Urothelium cell line (cell line): ENCODE data around the gene BABAM1.
A peak's percentile ranks its signal among the peaks of the same experiment; 100 is the strongest.

Source experiments
- DNase-seq: peaks from one replicate; pipeline ENCODE4 v3.0.0; 2011; ENCODE audit warnings: low spot score, mixed read lengths
- FAIRE-seq: peaks from 2 replicates; lab custom pipeline; 2011; peaks lifted over from hg19 to GRCh38; lab: Jason Lieb, UNC

The BABAM1 gene

GRCh38 chr19:17243211-17243829 is 23.9 kb upstream of the BABAM1 start:
- FAIRE-seq (no peak), DNase-seq (no peak)

- no peak for DNase-seq
These were observed 23.2 kb upstream of the BABAM1 start for GRCh38 chr19:17243830-17244617.

DNA sequence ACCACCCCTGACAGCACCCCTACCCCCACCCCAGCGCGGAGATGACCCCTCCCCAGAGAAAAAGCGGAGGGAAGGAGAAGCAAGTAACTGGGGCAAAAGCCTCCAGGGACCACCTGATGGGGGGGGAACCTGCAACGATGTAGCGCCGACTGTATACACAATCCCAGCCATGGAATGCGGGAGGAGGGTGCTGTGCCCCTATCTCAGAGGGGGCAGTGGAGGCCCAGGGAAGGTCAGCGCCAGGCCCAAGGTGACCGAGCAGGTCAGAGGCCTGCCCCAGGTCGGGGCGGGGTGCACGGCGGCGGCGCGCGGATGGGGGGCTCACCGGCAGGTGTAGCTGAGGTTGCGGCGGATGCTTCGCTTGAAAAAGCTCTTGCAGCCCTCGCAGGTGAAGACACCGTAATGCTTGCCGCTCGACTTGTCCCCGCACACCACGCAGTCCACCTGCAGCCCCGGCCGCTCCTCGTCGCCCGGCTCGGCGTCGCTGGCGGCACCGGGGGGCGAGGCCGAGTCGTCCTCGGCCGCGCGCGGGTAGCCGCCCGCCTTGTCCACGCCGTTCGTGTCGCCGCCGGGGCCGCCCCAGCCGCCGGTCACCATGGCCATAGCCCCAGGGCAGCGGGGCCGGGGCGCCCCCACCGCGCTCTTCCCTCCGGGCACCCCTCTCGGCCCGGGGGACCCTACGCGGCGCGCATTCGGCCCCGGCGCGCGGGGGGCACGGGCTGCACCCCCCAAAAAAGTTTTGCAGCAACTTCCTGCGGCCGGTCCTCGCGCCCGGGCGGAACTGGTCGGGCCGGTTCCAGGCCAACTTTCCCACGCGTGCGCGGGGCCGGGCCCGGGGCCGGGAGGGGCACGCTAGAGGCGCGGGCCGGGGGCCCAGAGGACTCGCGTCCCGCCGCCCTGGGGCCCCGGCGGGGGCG is 22.4 kb upstream of the BABAM1 start:
- no peak for FAIRE-seq
- DNase-seq = no peak

More at GRCh38 chr19:17243830-17244617, 23.2 kb upstream of the BABAM1 start:
- no peak for FAIRE-seq

DNA sequence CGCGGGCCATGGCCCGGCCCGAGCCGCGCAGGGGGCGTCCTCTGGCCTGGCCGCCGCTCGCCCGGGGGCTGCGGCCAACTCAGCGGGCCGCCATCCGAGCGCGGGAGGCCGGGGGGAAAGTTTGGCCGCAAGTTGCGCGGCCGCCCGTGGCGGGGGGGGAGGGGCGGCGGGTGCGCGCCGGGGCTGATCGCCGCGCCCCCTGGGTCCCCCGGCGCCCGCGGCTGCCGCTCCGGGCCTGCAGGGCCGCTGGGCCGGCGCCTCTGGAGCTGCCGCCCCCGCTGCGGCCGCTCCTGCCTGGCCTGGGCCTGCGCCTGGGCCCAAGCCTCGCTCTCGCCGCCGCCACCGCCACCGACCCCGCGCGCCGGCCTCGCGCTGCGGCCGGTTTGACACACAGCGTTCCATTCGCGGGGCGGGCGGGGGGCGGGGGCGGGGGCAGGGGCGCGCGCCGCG is 21.7 kb upstream of the BABAM1 start, which contains the start of gene NR2F6:
TSS of gene NR2F6 (minus strand) at position 385 of the 450 bp plus-strand sequence. CDS start 699 bp downstream, outside the sequence.
- FAIRE-seq (no peak), DNase-seq (no peak)

DNA sequence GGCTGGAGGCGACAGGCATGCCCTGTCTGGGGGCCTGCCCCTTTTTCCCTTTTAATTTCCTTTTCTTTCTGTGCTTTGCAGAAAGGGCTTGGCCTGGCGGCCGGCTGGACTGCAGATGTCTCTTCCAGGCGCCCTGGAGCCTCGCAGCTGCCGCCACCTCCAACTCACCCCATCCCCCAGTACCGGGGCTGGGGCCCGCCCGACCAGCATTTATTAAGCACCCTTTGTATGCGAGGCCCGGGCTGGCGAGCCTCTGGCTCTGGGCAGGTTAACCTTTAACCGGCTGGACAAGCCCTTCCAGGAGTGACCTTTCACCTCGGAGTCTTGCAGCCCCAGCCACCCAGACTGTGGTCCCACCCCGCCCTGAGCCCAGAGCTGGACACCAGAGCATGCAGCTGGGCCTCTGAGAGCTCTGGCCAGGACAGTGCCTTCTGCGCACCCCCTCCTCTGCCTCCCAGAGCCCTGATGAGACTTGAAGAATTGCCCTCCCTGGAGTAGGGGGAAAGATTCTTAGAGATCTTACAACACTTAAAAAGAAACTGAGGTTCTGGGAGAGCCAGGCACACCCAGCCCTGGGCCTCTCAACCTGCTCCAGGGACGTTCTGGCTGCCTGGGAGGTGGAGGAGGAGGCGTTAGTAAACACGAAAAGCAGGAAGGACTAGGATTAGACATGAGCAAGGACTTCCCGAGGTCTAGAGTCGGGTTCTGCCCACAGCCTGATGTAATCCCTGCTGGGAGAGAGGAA is 20.4 kb upstream of the BABAM1 start:
- FAIRE-seq = no peak
- no peak for DNase-seq

GRCh38 chr19:17248011-17248776 is 19.0 kb upstream of the BABAM1 start:
- DNase-seq (no peak), FAIRE-seq (no peak)

DNA sequence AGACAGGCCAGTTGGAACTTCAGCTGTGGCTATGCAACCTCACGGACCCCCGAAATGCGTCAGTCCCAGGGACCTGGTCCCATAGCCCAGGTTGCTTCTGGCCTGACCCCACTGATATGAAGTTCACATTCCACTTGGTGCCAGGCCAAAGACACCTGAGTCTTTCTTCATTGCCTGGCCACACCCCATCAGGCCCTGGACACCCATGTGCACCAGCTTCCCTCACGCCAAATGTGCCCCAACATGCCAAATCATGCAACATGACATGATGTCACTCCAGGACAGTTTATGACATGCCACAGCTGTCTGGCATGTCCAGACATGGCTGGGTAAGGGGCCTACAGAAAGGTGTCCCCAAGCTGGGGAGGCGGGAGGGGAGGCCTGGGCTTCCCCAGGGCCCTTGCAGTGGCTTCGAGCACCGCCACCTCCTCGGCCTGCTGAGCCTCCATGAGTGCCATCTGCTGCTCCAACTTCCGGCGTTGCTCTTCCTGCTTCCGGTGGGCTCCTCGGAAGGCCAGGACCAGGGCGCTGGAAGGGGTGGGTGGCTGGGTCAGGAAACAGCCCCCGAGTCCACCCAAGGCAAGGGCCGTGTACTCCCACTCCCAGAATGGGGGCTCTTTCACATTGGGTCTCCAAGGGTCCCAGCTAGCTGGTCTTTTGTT is 17.2 kb upstream of the BABAM1 start:
- no peak for FAIRE-seq
- no peak for DNase-seq

- FAIRE-seq = no peak
These were observed 12.6 kb upstream of the BABAM1 start for GRCh38 chr19:17254636-17255035.

DNA sequence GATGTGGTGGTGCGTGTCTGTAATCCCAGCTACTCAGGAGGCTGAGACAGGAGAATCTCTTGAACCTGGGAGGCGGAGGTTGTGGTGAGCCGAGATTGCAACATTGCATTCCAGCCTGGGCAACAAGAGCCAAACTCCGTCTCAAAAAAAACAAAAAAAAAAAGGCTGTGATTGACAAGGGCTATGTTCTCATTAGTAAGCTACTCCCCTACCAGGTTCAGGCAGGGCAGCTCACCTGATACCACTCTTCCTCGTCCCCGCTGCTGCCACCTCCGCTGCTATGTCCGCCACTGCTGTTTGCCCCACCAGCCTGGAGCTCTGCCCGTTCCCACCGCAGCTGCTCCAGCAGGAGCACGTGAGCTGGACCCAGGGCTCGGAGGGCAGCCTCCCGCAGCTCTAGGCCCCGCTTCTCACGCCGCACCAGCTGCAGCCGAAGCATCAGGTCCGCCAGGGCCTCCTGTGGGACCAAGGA is 12.1 kb upstream of the BABAM1 start:
- FAIRE-seq = no peak
- no peak for DNase-seq

More at GRCh38 chr19:17254636-17255035, 12.6 kb upstream of the BABAM1 start:
- DNase-seq = no peak

GRCh38 chr19:17256130-17256529 is 11.1 kb upstream of the BABAM1 start:
- FAIRE-seq = no peak
- no peak for DNase-seq

DNA sequence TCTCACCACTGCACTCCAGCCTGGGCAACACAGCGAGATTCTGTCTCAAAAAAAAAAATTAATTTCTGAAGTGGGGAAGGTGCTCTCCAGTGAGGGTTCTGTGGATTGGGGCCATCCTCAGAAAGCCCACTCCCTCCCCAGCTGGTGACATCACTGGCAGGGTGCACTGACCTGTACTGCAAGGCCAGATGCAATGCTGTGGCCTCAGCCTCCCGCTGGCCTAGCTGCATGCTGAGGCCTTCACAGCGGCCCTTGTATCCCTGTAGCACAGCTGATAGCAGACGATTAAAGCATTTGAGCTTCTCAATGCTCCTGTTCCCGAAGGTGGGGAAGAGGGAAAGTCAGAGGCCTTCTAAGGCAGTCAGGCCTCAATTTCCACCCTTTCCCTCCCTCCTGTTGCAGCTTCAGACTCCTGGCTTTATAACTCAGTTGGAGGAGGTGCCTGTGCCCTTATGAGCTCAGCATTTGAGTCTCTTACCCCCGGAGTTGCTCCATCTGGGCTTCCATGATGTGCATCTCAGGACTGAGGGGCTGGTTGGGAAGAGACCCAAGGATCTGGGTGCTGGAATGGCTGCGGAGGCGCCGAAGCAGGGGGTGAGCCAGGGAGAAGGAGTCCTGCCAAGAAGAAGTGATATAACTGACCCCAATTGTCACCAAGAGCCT is 8.0 kb upstream of the BABAM1 start:
- DNase-seq (no peak), FAIRE-seq (no peak)

DNA sequence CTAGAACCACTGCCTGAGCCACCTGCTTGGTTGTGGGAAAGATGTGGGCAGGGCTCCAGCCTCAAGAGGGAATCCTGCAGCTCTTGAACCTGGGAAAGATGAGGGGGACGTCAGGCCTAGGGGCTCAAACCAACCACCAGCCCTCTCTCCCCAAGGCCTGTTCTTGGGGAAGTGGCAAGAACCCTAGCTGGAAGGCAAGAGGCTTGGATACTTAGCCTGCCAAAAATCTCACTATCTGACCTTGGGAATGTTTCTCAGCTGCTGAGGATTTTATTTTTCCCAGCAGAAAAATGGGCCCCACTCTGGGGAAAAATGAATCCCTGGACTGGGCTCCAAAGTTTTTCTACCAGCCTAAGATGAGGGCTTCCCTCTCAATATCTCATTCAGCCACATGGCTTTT is 7.3 kb upstream of the BABAM1 start:
- FAIRE-seq (no peak), DNase-seq (no peak)

- DNase-seq (peak; percentile 74), FAIRE-seq (no peak)
These were observed 6.4 kb upstream of the BABAM1 start for GRCh38 chr19:17260842-17261325.

DNA sequence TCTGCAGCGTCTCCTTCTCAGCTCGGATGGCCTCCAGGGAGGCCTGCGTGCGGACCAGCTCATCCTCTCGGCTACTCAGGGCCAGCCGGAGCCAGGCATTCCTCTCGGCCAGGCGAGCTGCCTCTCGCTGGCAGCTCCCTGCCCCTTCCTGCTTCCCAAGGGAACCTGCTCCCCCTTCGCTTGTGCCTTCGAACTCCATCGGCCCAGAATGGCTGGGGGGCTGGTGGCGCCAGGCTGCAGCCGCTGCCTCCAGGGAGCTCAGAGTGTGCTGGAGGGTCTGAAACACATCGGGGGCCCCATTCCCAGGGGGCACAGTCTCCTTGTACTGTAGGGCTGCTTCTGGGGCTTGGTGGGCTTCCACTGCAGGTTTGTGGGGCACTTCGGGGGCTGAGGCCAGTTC is 4.7 kb upstream of the BABAM1 start:
- no peak for DNase-seq

GRCh38 chr19:17263712-17264640 is 3.3 kb upstream of the BABAM1 start:
- DNase-seq = no peak
- FAIRE-seq = no peak

More for the DNA sequence above, 4.7 kb upstream of the BABAM1 start:
- no peak for FAIRE-seq

GRCh38 chr19:17264641-17264979 is 2.6 kb upstream of the BABAM1 start, which contains the start of gene USHBP1:
Gene USHBP1, minus strand, starts transcription at chr19:17264745. Its CDS starts 446 bp downstream, at chr19:17264299.
- no peak for DNase-seq
- no peak for FAIRE-seq

- no peak for DNase-seq
- FAIRE-seq = no peak
These were observed 1.2 kb upstream of the BABAM1 start for GRCh38 chr19:17266026-17266425.
